GM19193 (cell line): ENCODE results near the gene STAMBP.

ENCODE experiments used
- POLR2A ChIP-seq: IDR thresholded peaks from 4 replicates; pipeline ENCODE4 v1.6.1; 2011; ENCODE audit not compliant: insufficient read depth, insufficient read length; ENCODE audit errors: extremely low read depth

Gene STAMBP

DNA sequence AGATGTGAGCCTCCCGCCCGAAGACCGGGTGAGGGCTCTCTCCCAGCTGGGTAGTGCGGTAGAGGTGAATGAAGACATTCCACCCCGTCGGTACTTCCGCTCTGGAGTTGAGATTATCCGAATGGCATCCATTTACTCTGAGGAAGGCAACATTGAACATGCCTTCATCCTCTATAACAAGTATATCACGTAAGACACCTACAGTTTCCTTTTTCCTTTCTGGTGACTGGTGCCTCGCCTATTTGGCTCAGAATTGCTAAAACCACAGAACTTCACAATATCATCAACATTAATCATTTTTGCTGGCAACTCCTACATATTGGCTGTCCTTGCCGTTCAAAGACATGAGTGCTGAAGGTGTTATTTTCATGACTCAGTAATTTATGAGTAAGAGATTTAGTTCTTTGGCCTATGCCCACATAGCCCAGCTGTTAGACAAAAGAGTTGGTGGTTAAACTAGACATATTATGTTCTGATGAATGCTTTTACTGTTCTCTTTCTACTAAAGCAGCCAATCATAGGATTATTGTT is 2.2 kb downstream of the STAMBP start:
- no peak for TF ChIP-seq POLR2A

GRCh38 chr2:73832930-73833329 is 4.2 kb downstream of the STAMBP start:
- no peak for TF ChIP-seq POLR2A

DNA sequence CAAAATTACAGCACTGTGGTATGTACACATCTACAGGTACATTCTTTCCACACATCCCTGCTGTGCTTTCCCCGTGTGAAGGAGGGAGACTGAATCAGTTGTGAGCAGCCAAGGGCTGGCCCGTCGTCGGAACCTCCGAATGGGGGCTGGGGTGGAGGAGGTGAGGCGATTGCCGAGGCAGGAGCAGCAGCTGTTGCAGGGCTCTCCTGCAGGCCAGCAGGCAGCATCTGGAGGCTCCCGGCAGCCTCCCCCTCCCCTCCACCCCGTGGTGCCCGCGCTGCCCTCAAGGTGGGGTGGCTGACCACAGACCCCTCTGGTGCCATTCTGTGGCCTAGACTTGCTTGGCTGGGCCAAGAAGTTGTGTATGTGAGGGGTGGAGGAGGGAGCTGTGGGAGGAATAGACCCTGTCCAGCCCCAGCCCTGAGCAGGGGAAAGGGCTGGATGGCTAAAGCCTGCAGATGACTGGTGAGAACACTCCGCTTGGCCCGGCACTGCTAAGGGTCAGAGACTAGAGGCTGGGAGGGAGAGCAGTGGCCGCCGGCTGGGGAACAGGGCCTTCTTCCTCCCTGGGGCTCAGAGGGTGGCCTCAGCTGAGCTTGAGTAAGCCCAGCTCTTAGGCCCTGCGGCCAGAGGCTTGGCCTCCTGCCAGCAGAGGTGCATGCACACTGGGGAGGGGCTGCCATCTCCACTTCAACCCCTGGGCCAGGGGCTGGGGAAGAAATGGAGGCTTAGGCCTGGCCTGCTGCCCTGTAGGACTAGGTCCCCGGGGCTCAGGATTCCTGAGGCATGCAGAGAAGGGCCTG is 7.6 kb downstream of the STAMBP start:
- TF ChIP-seq POLR2A = no peak

GRCh38 chr2:73837847-73838585 is 9.3 kb downstream of the STAMBP start:
- TF ChIP-seq POLR2A = no peak

DNA sequence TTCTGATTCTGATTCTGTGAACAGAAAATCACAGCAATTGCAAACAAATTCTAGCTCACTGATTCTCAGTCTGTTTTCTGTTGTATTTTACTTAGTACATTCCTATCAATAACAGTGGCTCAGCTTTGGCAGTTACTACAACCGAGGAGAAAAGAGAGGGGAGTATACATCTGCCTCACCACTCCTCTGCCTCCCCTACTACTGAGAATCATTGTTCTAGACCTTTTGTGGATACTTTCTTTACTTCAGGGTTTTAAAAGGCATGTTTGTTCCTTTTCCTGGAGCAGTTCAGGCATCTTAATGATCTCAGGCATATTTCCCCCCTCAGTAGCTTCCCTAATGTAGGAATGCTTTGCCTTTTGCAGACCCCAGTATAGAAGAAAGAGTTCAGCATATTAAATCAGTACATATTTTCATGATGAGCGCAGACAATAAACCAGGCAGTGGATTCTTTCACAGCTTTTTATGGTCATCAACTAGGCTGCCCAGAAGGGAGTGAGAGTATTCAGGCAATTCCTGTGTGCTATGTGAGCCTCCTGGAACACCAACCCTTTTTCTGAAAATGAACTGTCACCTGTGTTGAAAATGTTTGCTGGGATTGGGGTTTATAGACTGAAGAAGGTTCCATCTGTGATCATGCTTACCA is 10.3 kb downstream of the STAMBP start:
- no peak for TF ChIP-seq POLR2A

DNA sequence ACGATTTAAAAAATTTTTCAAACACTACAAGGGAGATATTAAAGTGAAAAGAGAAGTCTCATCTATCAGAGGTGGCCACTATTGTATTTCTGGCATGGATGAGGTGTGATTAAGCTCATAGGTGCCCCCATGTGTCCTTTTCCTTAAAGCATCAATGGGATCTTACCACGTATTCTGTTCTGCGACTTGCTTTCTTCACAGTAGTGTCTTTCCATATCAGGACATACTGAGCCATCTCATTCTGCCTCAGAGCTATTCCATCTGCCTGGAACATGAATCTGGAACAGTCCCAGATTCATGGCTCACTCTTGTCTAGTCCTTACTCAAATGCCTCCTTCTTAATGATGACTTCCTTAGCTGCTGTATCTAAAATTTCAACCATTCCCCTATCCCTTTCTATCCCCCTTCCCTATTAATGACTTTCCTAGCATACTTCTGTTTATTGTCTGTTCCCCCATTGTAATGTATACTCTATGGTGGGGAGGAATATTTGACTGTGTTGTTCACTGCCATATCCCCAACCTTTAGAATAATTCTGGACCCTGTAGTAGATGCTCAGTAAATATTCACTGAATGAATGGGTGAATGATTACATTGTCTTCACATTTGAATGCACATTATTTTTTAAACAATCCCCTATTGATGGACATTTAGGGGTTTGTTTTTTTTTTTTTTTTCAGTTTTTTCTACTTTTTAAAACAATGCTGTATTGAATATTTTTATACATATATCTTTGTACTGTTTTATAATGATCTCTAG is 11.1 kb downstream of the STAMBP start:
- no peak for TF ChIP-seq POLR2A

DNA sequence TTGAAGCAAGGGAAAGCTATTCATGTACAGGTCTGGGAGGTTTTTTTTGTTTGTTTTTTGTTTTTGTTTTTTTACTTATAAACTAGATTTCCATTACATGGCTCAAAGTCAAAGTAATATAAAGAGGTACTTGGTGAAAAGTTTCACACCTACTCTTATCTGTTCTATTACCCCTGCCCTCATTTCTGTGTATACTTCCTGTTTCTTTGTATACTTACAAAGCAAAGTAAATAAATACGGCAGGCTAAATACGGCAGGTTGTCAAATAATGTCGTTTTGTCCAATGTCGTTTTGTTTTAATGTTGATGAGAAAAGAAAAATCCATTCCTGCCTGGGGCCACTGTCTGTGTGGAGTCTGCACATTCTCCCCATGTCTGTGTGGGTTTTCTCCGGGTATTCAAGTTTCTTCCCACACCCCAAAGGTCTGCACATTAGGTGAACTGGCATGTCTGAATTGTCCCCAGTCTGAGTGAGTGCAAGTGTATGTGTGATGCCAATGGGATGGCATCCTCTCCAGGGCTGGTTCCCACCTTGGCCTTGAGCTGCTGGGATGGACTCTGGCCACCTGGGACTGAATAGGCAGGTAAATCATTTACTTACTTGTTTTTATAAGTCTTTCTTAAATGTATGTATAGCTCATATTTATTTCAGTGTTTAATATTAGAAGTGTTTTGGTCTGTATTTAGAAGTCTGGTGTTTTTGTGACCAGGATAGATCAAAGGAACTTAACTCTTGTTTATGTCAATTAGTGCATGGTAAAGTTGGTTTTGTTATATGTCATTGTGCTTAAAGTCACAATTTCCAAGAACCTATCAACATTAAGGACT is 13.4 kb downstream of the STAMBP start:
- TF ChIP-seq POLR2A = no peak

DNA sequence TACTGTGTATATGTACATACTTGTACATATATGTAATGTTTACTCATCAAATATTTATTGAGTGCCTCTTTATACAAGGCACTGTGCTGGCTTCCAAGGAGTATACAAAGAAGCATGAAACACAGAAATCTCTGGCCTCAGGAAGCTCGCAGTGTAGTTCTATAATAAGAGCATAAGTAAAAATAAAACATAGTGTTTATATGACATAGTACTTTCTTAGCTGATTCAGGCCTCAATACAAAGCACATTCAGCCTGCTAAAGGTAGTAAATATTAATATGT is 13.9 kb downstream of the STAMBP start:
- TF ChIP-seq POLR2A = no peak

DNA sequence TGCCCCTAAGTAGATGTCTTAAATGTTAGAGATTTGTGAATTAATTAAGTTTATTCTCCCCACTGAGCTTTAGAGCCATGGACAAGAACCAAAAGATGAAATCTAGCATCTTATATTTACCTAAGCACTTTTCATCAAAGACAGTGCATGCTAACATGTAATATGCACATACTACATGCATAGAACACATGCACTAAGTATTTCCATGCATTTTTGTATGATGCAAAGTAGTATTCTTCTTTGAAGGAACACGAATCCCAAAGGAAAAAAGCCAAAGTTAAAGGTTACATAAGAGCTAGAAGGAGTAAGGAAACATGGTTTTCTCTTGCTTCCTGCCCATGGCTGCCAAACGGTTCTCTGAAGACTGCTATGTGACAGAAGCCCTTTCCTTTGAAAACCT is 15.3 kb downstream of the STAMBP start:
- no peak for TF ChIP-seq POLR2A

DNA sequence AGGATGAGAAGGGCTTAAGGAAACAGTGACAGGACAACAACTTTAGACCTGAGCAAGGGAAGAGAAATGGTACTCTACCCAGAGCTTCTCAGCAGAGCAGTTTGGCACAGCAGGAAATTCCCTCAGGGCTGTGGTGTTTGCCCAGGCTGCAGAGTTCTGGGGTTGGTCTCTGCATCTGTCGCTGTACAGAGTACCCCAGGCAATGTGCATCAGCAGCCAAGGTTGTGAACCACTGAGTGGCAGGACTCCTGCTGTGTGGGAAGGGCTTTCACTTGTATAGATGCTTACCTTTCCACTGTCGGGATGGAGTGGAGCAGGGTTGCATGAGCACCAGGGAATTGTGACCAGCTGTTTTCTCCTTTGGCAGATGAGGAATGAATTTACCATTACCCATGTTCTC is 21.2 kb downstream of the STAMBP start:
- no peak for TF ChIP-seq POLR2A

DNA sequence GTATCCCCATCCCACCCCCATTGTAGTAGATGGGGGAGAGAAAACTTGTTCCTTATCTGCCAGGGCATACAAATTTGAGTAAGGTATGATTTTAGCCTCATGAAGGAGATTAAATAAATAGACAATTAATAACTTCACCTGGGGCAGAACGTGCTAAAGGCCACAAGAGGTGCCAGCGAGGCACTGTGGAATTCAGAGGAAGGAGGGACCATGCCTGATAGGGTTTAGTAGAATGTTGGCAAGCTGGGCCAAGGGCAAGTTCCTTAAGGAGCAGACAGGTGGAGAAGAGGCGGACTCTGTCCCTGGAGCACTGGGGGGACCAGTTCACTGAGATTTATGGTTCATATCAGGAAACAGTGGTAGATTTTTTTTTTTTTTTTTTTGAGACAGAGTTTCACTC is 22.5 kb downstream of the STAMBP start:
- no peak for TF ChIP-seq POLR2A

DNA sequence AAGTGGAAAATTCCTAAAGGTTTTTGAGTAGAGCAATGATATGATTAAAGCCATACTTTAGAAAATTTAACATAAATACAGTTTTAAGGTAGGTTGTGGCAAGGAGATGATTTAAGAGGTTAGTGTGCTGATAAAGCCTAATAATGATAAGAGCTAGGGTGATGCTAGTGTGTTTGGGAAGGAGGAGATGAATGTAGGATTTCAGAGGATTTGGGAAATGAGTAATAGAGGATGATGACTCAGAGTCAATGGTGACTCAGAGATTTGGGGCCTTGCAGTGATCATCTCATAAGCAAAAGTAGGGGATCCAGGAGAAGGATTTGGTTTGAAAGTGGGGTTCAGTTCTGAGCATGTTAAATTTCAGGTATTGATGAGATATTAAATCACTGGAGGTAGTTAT is 23.3 kb downstream of the STAMBP start:
- no peak for TF ChIP-seq POLR2A

DNA sequence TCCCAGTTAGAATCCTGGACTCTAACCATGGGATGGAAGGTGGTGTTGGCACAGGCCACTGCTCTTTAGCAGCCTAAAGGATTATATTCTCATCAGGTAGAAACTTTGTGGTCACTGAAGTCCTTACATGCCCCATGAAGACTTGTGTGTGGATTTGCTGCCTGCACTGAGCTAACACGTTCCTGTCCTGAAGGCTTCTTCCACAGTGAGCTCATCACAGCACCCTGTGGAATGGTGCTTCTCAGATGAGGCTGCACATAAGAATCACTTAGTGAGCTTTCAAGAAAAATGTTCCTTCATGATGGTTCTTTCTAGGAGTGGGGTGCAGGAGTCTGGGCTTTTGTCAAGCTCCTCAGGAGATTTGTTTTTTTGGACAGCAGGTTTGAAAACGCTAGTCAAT is 26.8 kb downstream of the STAMBP start:
- no peak for TF ChIP-seq POLR2A

DNA sequence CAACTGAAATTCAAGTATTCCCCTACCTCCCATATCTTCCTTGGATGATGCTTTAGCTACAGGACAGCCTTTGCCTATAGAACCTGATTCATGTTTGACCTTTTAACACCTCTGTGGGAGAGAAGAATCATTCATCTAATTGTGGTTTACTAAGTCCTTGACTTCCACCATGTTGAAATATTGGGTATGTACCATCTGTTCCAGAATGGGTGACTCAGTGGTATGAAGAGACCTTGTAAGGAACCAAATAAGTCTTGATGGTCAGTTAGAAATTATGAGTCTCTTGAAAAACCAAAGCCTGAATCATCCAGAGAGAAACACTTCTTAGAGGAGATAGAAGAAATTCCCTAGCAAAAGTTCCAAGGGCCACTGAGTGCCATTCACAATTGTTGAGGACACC is 27.5 kb downstream of the STAMBP start:
- TF ChIP-seq POLR2A = no peak
